Mesothelial cell of epicardium (in vitro differentiated cells): ENCODE data around the gene AGRN. TPM values are rescaled to one million over a fixed set of nuclear protein-coding genes. Genes with fewer than 3 reads are reported as not detected.

Experiments used
- DNase-seq, 2 experiments: peaks; one replicate each; pipeline ENCODE4 v3.0.0; 2021; ENCODE audit warnings: low spot score in 2 of 2; ENCODE audit not compliant: unreplicated experiment in 2 of 2
- H3K27ac Mint-ChIP-seq: 2 replicates; pipeline ENCODE4 v1.8.0; 2021; ENCODE audit warnings: mixed read lengths
- H3K27me3 Mint-ChIP-seq: 2 replicates; pipeline ENCODE4 v1.8.0; 2021; ENCODE audit warnings: low read depth, mixed read lengths
- H3K36me3 Mint-ChIP-seq: 2 replicates; pipeline ENCODE4 v1.8.0; 2021; ENCODE audit warnings: mixed read lengths
- H3K4me1 Mint-ChIP-seq: 2 replicates; pipeline ENCODE4 v1.8.0; 2021; ENCODE audit warnings: mixed read lengths
- H3K4me3 Mint-ChIP-seq: 2 replicates; pipeline ENCODE4 v1.8.0; 2021; ENCODE audit warnings: mild to moderate bottlenecking, moderate library complexity, mixed read lengths
- H3K9me3 Mint-ChIP-seq: 2 replicates; pipeline ENCODE4 v1.8.0; 2021; ENCODE audit warnings: mixed read lengths
- total RNA-seq: library from RNA; stranded (reverse); gene quantifications from 3 replicates; pipeline ENCODE4 v1.2.1, GENCODE V29; 2021
- TF ChIP-seq, protein P1 (sequence below): fragments of 200-600 bp; sonication (generic); IDR thresholded peaks from one replicate; pipeline ENCODE4 v1.5.0; 2021; ENCODE audit warnings: antibody characterized with exemption; ENCODE audit not compliant: unreplicated experiment

The AGRN gene
- total RNA-seq, 1 donor from 2014 or later = 514 TPM

DNA sequence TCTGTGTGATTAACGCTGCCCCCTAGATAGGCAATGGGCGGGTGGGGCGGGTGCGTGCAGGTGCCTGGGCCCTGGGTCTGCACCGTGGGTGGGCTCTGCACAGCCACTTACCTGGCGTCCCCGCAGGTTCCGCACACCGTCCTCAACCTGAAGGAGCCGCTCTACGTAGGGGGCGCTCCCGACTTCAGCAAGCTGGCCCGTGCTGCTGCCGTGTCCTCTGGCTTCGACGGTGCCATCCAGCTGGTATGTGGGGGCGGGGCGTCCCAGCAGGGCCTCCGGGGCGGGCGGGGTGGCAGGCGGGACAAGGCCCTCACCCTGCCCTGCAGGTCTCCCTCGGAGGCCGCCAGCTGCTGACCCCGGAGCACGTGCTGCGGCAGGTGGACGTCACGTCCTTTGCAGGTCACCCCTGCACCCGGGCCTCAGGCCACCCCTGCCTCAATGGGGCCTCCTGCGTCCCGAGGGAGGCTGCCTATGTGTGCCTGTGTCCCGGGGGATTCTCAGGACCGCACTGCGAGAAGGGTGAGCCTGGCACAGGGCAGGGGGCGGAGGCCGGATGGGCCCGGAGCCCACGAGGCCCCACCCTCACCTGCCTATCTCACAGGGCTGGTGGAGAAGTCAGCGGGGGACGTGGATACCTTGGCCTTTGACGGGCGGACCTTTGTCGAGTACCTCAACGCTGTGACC is 31.3 kb downstream of the AGRN start:
- Mint-ChIP-seq H3K27me3 (peaks cover 3% of the 10 kb centered on the region), H3K36me3 (peaks cover 22% of the 10 kb centered on the region), H3K4me3 (no peak overlapping the region), H3K27ac (no peak overlapping the region), H3K4me1 (no peaks in the 10 kb centered on the region), H3K9me3 (no peaks in the 10 kb centered on the region)
- TF ChIP-seq, protein P1, sequence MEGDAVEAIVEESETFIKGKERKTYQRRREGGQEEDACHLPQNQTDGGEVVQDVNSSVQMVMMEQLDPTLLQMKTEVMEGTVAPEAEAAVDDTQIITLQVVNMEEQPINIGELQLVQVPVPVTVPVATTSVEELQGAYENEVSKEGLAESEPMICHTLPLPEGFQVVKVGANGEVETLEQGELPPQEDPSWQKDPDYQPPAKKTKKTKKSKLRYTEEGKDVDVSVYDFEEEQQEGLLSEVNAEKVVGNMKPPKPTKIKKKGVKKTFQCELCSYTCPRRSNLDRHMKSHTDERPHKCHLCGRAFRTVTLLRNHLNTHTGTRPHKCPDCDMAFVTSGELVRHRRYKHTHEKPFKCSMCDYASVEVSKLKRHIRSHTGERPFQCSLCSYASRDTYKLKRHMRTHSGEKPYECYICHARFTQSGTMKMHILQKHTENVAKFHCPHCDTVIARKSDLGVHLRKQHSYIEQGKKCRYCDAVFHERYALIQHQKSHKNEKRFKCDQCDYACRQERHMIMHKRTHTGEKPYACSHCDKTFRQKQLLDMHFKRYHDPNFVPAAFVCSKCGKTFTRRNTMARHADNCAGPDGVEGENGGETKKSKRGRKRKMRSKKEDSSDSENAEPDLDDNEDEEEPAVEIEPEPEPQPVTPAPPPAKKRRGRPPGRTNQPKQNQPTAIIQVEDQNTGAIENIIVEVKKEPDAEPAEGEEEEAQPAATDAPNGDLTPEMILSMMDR = no peak
- no peak for DNase-seq

DNA sequence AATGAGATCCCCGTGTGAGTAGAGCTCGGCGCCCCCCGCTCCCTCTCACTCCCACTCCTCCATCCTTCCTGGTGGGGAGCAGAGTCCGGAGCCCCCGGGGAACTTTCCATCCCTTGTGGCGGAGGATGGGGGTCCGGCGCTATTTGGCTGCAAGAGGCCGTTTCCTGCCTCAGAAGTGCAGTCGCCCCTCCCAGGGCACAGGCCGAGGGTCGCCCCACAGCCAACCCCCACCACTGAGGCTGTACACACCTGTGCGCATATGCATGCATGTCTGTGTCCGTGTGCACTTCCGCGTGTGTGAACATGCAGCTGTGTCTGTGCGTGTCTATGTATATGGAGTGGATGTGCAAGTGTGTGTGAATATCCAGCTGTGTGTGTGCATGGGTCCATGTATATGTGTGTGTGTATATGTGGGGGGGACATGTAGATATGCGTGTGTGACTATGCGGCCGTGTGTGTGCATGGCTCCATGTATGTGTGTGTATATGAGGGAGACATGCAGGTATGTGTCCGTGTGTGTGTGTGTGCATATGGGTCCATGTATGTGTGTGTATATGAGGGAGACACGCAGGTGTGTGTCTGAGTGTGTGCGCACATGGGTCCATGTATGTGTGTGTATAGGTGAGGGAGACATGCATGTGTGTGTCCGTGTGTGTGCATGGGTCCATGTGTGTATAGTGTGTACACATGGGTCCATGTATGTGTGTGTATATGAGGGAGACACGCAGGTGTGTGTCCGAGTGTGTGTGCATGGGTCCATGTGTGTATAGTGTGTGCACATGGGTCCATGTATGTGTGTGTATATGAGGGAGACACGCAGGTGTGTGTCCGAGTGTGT is 32.3 kb downstream of the AGRN start:
- TF ChIP-seq, protein P1 = no peak
- Mint-ChIP-seq H3K4me3 (no peak overlapping the region), H3K4me1 (no peaks in the 10 kb centered on the region), H3K27me3 (peaks cover 11% of the 10 kb centered on the region), H3K9me3 (no peaks in the 10 kb centered on the region), H3K27ac (no peak overlapping the region), H3K36me3 (peaks cover 19% of the 10 kb centered on the region)
- no peak for DNase-seq

DNA sequence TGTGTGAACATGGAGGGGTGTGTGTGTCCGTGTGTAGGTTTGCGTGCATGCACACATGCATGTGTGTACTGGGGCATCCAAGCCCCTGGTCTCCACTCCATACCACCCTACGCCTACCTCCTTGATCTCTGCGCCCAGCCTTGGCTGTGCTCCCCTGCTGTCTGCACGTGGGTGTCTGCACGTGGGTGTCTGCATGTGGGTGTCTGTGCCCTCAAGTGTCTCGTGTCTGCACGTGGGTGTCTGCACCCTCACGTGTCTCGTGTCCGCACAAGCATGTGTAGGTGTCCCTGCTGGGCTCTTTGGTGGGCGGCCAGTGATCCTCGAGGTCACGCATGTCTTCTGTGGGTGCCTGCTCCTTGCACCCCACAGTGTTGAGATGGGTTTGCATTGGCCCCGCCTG is 33.1 kb downstream of the AGRN start:
- H3K4me3 Mint-ChIP-seq = no peak overlapping the region
- peaks cover 19% of the 10 kb centered on the region for H3K27me3 Mint-ChIP-seq
- H3K27ac Mint-ChIP-seq = no peak overlapping the region
- H3K9me3 Mint-ChIP-seq = no peaks in the 10 kb centered on the region
- H3K36me3 Mint-ChIP-seq = peaks cover 17% of the 10 kb centered on the region
- H3K4me1 Mint-ChIP-seq = no peaks in the 10 kb centered on the region
- DNase-seq = no peak
- TF ChIP-seq, protein P1 = no peak

DNA sequence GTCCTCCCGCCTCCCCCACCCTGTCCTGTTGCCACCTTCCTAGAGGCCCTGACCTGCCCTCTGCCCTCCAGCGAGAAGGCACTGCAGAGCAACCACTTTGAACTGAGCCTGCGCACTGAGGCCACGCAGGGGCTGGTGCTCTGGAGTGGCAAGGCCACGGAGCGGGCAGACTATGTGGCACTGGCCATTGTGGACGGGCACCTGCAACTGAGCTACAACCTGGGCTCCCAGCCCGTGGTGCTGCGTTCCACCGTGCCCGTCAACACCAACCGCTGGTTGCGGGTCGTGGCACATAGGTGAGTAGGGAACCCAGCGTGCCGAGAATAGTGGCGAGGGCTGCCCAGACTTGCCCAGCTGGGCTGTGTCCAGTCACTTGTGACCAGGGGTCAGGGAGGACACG is 33.8 kb downstream of the AGRN start:
- H3K27ac Mint-ChIP-seq = no peak overlapping the region
- no peak overlapping the region for H3K4me3 Mint-ChIP-seq
- peaks cover 17% of the 10 kb centered on the region for H3K36me3 Mint-ChIP-seq
- H3K4me1 Mint-ChIP-seq = peaks cover 5% of the 10 kb centered on the region
- H3K9me3 Mint-ChIP-seq = no peaks in the 10 kb centered on the region
- H3K27me3 Mint-ChIP-seq = peaks cover 26% of the 10 kb centered on the region
- TF ChIP-seq, protein P1 = no peak
- DNase-seq = no peak

DNA sequence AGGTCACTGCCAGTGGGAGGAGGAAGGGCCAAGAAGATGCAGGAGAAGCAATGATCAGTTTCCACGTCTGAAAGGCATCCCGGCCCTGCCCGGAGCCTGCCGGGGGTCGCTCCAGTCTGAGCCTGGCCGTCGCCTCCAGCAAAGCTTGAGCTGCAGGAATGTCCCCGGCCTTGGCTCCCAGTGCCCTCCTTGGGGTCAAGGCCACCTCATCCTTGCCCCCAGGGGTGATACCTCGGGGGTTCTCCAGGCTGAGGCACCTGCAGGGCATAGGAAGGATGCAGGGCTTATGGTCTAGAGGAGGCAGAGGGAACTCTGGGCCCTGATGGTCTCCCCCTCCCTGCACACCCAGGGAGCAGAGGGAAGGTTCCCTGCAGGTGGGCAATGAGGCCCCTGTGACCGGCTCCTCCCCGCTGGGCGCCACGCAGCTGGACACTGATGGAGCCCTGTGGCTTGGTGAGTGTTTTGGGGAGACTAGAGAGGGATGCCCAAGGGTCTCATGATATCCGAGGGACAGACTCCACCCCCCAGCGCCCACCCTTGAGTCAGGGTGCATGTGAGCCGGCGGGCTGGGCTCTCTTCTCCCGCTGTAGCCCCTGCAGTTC is 34.3 kb downstream of the AGRN start:
- peaks cover 30% of the 10 kb centered on the region for H3K27me3 Mint-ChIP-seq
- H3K9me3 Mint-ChIP-seq = no peaks in the 10 kb centered on the region
- H3K27ac Mint-ChIP-seq = no peak overlapping the region
- TF ChIP-seq, protein P1 = no peak
- peaks cover 9% of the 10 kb centered on the region for H3K4me1 Mint-ChIP-seq
- H3K36me3 Mint-ChIP-seq = peaks cover 17% of the 10 kb centered on the region
- no peak for DNase-seq
- H3K4me3 Mint-ChIP-seq = no peak overlapping the region
